ENCODE data around the gene MTM1.

GRCh38 chrX:150696866-150697265 lies 128.4 kb downstream of the MTM1 start:
- TF ChIP-seq RCOR1 (IDR thresholded peaks at IDR 0.05; ENCODE audit: low read length) (no peak), EP300 (IDR thresholded peaks at IDR 0.05; ENCODE audit: borderline replicate concordance in 1 of 2, low read depth in 1 of 2, low read length in 1 of 2) (no peak), TAF1 (IDR thresholded peaks at IDR 0.05; ENCODE audit: borderline replicate concordance, low read depth, low read length) (no peak), CTCF (IDR thresholded peaks at IDR 0.05) (no peak), FOXM1 (IDR thresholded peaks at IDR 0.05; ENCODE audit: low read depth) (no peak)
